Fibroblast of lung (primary cell): ENCODE data around the gene MCCC1.

ENCODE experiments used
- CTCF ChIP-seq, 2 donors: IDR thresholded peaks in 1 of 2; conservative IDR thresholded peaks in 1 of 2; 1 replicate in 1 of 2; 2 replicates in 1 of 2; pipeline ENCODE4 v1.5.1; 2011 to 2012; ENCODE audit warnings: low read length in 2 of 2, control low read depth in 1 of 2, inconsistent platforms in 1 of 2, low read depth in 1 of 2, mild to moderate bottlenecking in 1 of 2
- EZH2 ChIP-seq: IDR thresholded peaks from 2 replicates; pipeline ENCODE4 v1.5.1; 2012; ENCODE audit warnings: low read length, control low read depth, mild to moderate bottlenecking; ENCODE audit errors: missing control alignments

GRCh38 chr3:183032880-183033555, 66.3 kb downstream of the MCCC1 start:
- no peak for TF ChIP-seq EZH2
- no peak for TF ChIP-seq CTCF (conservative IDR thresholded peaks at IDR 0.05 in 1 of 2, IDR thresholded peaks at IDR 0.05 in 1 of 2; ENCODE audit: low read depth in 1 of 2, low read length in 2 of 2)
